SK-N-SH treated with all-trans-retinoic acid at 6 μM for 48 hours (cell line): ENCODE results near the gene ITPKB.

Source experiments
- BACH2 ChIP-seq: fragments of 250-450 bp; sonication (Bioruptor Pico); IDR thresholded peaks from 2 replicates; pipeline ENCODE4 v1.9.0; 2021; ENCODE audit warnings: mild to moderate bottlenecking, borderline replicate concordance
- TCF4 ChIP-seq: fragments of 250-450 bp; sonication (Bioruptor Pico); IDR thresholded peaks from 2 replicates; pipeline ENCODE4 v1.8.0; 2021; ENCODE audit warnings: mild to moderate bottlenecking, moderate library complexity, borderline replicate concordance
- ZFP3 ChIP-seq: fragments of 250-450 bp; sonication (Bioruptor Pico); IDR thresholded peaks from 2 replicates; pipeline ENCODE4 v1.5.0; 2020; ENCODE audit warnings: mild to moderate bottlenecking, moderate library complexity
- ZNF565 ChIP-seq: fragments of 450-650 bp; formaldehyde crosslinking; conservative IDR thresholded peaks from 2 replicates; pipeline ENCODE4 v1.5.0; 2020; ENCODE audit warnings: low read depth, mild to moderate bottlenecking, moderate library complexity
- TF ChIP-seq, protein P1 (sequence below): fragments of 250-450 bp; sonication (Bioruptor Pico); IDR thresholded peaks from 2 replicates; pipeline ENCODE4 v1.8.0; 2021; ENCODE audit warnings: low read depth, mild to moderate bottlenecking, moderate library complexity, borderline replicate concordance

DNA sequence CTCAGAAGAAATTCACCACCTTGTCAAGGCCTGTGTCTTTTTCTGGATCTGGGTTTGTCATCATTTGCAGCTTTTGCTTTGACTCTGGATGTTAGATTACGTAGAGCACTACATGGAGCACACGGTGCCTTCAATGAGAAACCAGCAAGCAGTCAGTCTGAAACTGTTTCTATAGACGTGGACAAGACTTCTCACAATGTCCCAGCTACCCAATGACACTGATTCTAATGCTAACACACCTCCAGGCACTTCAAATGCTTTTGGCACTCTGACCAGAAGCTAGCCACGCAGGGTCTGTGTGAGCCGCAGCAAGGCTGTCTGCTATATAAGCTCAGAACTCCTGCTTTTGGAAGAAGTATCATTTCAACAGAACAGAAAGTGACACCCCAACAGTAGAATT lies 38.2 kb downstream of the ITPKB start:
- no peak for TF ChIP-seq TCF4 (CRISPR knock-in tag)
- no peak for TF ChIP-seq BACH2 (CRISPR knock-in tag)
- TF ChIP-seq, protein P1, sequence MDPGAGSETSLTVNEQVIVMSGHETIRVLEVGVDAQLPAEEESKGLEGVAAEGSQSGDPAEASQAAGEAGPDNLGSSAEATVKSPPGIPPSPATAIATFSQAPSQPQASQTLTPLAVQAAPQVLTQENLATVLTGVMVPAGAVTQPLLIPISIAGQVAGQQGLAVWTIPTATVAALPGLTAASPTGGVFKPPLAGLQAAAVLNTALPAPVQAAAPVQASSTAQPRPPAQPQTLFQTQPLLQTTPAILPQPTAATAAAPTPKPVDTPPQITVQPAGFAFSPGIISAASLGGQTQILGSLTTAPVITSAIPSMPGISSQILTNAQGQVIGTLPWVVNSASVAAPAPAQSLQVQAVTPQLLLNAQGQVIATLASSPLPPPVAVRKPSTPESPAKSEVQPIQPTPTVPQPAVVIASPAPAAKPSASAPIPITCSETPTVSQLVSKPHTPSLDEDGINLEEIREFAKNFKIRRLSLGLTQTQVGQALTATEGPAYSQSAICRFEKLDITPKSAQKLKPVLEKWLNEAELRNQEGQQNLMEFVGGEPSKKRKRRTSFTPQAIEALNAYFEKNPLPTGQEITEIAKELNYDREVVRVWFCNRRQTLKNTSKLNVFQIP: no peak
- TF ChIP-seq ZFP3 (CRISPR knock-in tag): no peak
- TF ChIP-seq ZNF565 (CRISPR knock-in tag): no peak
